ENCODE measurements around the gene SRF.
A peak's percentile ranks its signal among the peaks of the same experiment; 100 is the strongest.

SRF gene

DNA sequence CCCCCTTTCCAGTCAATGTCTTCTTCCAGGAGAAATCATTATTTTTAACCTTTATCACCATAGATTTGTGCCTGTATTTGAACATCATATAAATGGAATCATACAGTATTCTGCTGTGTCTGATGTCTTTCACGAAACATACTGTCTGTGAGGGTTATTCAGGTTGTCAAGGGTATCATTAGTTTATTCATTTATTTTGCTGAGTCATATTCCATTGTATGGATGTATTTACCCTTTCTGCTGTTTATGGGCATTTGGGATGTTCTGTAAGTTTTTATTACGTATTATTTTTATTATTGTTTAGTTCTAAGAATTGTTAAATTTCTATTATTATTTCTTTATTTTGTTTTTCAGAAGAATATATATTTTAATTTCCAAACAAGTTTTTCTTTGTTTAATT is 36.2 kb downstream of the SRF start:
- peaks cover 7 to 54% (median 9%) of the 10 kb centered on the region in 3 donors for H3K36me3 ChIP-seq
- no peaks in the 10 kb centered on the region for H3K27me3 ChIP-seq
- no peaks in the 10 kb centered on the region for H3K4me1 ChIP-seq
- H3K4me3 ChIP-seq = no peak overlapping the region
- intact Hi-C loops (cut with DNase I; ENCODE audit: low total_unique reads) = no loop called here
- DNase-seq = no peak
- H3K9me3 ChIP-seq = no peaks in the 10 kb centered on the region
- no peak overlapping the region for H3K27ac ChIP-seq
- TF ChIP-seq, protein P1, sequence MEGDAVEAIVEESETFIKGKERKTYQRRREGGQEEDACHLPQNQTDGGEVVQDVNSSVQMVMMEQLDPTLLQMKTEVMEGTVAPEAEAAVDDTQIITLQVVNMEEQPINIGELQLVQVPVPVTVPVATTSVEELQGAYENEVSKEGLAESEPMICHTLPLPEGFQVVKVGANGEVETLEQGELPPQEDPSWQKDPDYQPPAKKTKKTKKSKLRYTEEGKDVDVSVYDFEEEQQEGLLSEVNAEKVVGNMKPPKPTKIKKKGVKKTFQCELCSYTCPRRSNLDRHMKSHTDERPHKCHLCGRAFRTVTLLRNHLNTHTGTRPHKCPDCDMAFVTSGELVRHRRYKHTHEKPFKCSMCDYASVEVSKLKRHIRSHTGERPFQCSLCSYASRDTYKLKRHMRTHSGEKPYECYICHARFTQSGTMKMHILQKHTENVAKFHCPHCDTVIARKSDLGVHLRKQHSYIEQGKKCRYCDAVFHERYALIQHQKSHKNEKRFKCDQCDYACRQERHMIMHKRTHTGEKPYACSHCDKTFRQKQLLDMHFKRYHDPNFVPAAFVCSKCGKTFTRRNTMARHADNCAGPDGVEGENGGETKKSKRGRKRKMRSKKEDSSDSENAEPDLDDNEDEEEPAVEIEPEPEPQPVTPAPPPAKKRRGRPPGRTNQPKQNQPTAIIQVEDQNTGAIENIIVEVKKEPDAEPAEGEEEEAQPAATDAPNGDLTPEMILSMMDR (IDR thresholded peaks at IDR 0.05) = no peak

DNA sequence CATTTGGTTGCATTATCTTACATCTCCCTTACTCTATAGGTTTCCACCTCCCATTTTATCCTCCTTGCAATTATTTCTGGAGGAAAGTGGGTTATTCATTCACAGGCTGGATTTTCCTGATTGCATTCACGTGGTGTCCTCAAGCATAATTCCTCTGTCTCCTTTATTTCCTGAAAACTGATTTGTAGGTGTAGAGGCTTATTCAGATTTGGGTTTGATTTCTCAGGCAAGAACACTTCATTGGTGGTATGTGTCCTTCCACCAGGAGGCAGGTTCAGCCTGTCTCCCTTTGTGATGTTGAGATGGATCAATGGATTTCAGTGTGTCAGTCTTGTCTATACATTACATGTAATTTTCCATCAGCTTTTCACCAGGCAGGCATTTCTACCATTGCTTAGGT is 40.9 kb downstream of the SRF start:
- DNase-seq = no peak
- no peaks in the 10 kb centered on the region for H3K27me3 ChIP-seq
- no peaks in the 10 kb centered on the region for H3K9me3 ChIP-seq
- H3K4me3 ChIP-seq = no peak overlapping the region
- H3K27ac ChIP-seq = no peak overlapping the region
- TF ChIP-seq, protein P1 (IDR thresholded peaks at IDR 0.05) = no peak
- intact Hi-C loops (cut with DNase I; ENCODE audit: low total_unique reads) = no loop called here
- no peaks in the 10 kb centered on the region for H3K4me1 ChIP-seq
- peaks cover 22 to 52% (median 32%) of the 10 kb centered on the region in 3 donors for H3K36me3 ChIP-seq

GRCh38 chr6:43213431-43213830 is 42.4 kb downstream of the SRF start:
- peak in 1 of 2 donors; percentile 54 for DNase-seq
- H3K4me3 ChIP-seq = no peak overlapping the region
- TF ChIP-seq, protein P1 (IDR thresholded peaks at IDR 0.05) = no peak

DNA sequence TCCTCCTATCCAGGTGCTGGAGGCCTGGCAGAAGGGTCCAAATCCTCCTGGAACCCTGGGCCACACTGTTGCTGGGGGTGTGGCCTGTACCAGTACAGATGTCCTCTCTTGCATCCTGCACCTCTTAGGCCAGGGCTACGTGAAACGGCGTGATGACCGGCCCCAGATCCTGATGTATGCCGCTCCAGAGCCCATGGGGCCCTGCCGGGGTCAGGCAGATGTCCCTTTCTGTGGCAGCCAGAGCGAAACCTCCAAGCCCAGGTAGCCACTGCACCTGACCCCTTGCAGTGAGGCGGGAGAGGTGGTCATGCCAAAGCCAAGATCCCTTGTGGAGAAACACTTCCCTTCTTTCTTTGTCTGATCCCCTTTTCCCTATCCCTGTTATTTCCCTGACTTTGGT is 44.0 kb downstream of the SRF start:
- H3K36me3 ChIP-seq = peaks cover 32 to 67% (median 36%) of the 10 kb centered on the region in 3 donors
- TF ChIP-seq, protein P1 (IDR thresholded peaks at IDR 0.05) = no peak
- H3K27ac ChIP-seq = no peak overlapping the region
- no peaks in the 10 kb centered on the region for H3K27me3 ChIP-seq
- H3K9me3 ChIP-seq = no peaks in the 10 kb centered on the region
- no peak overlapping the region for H3K4me3 ChIP-seq
- DNase-seq = peak in 1 of 2 donors; percentile 57
- intact Hi-C loops (cut with DNase I; ENCODE audit: low total_unique reads) = no loop called here
- no peaks in the 10 kb centered on the region for H3K4me1 ChIP-seq

More at GRCh38 chr6:43213431-43213830, 42.4 kb downstream of the SRF start:
- H3K9me3 ChIP-seq = no peaks in the 10 kb centered on the region
- H3K36me3 ChIP-seq = peaks cover 32 to 63% (median 36%) of the 10 kb centered on the region in 3 donors
- no peaks in the 10 kb centered on the region for H3K4me1 ChIP-seq
- H3K27ac ChIP-seq = no peak overlapping the region
- no peaks in the 10 kb centered on the region for H3K27me3 ChIP-seq
- intact Hi-C loops (cut with DNase I; ENCODE audit: low total_unique reads) = no loop called here

DNA sequence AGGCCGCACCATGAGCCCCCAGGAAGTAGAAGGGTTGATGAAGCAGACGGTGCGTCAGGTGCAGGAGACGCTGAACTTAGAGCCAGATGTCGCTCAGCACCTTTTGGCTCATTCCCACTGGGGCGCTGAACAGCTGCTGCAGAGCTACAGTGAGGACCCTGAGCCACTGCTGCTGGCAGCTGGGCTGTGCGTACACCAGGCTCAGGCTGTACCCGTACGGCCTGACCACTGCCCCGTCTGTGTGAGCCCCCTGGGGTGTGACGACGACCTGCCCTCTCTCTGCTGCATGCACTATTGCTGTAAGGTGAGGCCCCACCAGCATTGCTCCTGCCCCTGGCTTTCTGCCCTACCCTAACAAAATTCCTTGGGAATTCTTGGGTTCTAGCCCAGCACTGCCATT is 45.1 kb downstream of the SRF start:
- Histone ChIP-seq H3K9me3 (no peaks in the 10 kb centered on the region), H3K27ac (no peak overlapping the region), H3K27me3 (no peaks in the 10 kb centered on the region), H3K4me1 (peaks cover 0 to 2% (median 0%) of the 10 kb centered on the region in 4 donors), H3K4me3 (no peak overlapping the region), H3K36me3 (peaks cover 38 to 79% (median 45%) of the 10 kb centered on the region in 3 donors)
- TF ChIP-seq, protein P1 (IDR thresholded peaks at IDR 0.05) = no peak
- intact Hi-C loops (cut with DNase I; ENCODE audit: low total_unique reads) = no loop called here
- DNase-seq = peak in 1 of 2 donors; percentile 43

GRCh38 chr6:43217351-43217750 is 46.3 kb downstream of the SRF start:
- Histone ChIP-seq H3K9me3 (no peaks in the 10 kb centered on the region), H3K27me3 (no peaks in the 10 kb centered on the region), H3K4me1 (peaks cover 0 to 7% (median 0%) of the 10 kb centered on the region in 4 donors), H3K4me3 (no peak overlapping the region), H3K36me3 (peaks cover 42 to 87% (median 55%) of the 10 kb centered on the region in 3 donors), H3K27ac (no peak overlapping the region)
- DNase-seq = peak in 1 of 2 donors; percentile 33
- intact Hi-C loops (cut with DNase I; ENCODE audit: low total_unique reads) = no loop called here
- TF ChIP-seq, protein P1 (IDR thresholded peaks at IDR 0.05) = no peak

Data from tibial artery (tissue), 4 donors.